Mesothelial cell of epicardium (in vitro differentiated cells): ENCODE measurements around the gene EFCAB6. TPM values are rescaled to one million over a fixed set of nuclear protein-coding genes. Genes with fewer than 3 reads are reported as not detected.

Experiments used
- DNase-seq, 2 experiments: peaks; one replicate each; pipeline ENCODE4 v3.0.0; 2021; ENCODE audit warnings: low spot score in 2 of 2; ENCODE audit not compliant: unreplicated experiment in 2 of 2
- H3K27ac Mint-ChIP-seq: 2 replicates; pipeline ENCODE4 v1.8.0; 2021; ENCODE audit warnings: mixed read lengths
- H3K27me3 Mint-ChIP-seq: 2 replicates; pipeline ENCODE4 v1.8.0; 2021; ENCODE audit warnings: low read depth, mixed read lengths
- H3K36me3 Mint-ChIP-seq: 2 replicates; pipeline ENCODE4 v1.8.0; 2021; ENCODE audit warnings: mixed read lengths
- H3K4me1 Mint-ChIP-seq: 2 replicates; pipeline ENCODE4 v1.8.0; 2021; ENCODE audit warnings: mixed read lengths
- H3K4me3 Mint-ChIP-seq: 2 replicates; pipeline ENCODE4 v1.8.0; 2021; ENCODE audit warnings: mild to moderate bottlenecking, moderate library complexity, mixed read lengths
- H3K9me3 Mint-ChIP-seq: 2 replicates; pipeline ENCODE4 v1.8.0; 2021; ENCODE audit warnings: mixed read lengths
- total RNA-seq: library from RNA; stranded (reverse); gene quantifications from 3 replicates; pipeline ENCODE4 v1.2.1, GENCODE V29; 2021
- TF ChIP-seq, protein P1 (sequence below): fragments of 200-600 bp; sonication (generic); IDR thresholded peaks from one replicate; pipeline ENCODE4 v1.5.0; 2021; ENCODE audit warnings: antibody characterized with exemption; ENCODE audit not compliant: unreplicated experiment

Gene EFCAB6
- total RNA-seq, 1 donor from 2014 or later = 2.6 TPM

DNA sequence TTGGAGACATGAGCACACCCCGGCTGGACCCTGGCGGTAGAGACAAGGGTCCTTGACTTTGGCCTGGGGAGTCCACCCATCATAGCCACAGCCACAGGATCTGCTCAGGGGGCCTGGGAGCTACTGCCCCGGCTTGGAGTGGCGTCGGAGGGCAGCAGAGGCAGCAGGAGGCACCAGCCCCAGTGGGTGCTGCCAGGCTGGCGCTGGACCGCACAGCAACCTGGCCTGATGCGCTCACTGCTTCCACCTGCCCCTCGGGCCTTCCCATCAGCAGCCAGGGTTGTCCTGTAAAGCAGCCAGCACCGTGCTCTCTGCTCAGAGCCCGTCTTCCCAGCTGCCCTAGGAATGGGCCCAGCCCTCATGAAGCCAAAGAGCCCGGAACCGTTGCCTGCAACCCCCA, 28.3 kb upstream of the EFCAB6 start:
- Mint-ChIP-seq H3K27me3 (no peaks in the 10 kb centered on the region), H3K4me3 (no peak overlapping the region), H3K4me1 (peaks cover 2% of the 10 kb centered on the region), H3K9me3 (no peaks in the 10 kb centered on the region), H3K36me3 (no peaks in the 10 kb centered on the region), H3K27ac (no peak overlapping the region)
- TF ChIP-seq, protein P1, sequence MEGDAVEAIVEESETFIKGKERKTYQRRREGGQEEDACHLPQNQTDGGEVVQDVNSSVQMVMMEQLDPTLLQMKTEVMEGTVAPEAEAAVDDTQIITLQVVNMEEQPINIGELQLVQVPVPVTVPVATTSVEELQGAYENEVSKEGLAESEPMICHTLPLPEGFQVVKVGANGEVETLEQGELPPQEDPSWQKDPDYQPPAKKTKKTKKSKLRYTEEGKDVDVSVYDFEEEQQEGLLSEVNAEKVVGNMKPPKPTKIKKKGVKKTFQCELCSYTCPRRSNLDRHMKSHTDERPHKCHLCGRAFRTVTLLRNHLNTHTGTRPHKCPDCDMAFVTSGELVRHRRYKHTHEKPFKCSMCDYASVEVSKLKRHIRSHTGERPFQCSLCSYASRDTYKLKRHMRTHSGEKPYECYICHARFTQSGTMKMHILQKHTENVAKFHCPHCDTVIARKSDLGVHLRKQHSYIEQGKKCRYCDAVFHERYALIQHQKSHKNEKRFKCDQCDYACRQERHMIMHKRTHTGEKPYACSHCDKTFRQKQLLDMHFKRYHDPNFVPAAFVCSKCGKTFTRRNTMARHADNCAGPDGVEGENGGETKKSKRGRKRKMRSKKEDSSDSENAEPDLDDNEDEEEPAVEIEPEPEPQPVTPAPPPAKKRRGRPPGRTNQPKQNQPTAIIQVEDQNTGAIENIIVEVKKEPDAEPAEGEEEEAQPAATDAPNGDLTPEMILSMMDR = no peak
- no peak for DNase-seq

DNA sequence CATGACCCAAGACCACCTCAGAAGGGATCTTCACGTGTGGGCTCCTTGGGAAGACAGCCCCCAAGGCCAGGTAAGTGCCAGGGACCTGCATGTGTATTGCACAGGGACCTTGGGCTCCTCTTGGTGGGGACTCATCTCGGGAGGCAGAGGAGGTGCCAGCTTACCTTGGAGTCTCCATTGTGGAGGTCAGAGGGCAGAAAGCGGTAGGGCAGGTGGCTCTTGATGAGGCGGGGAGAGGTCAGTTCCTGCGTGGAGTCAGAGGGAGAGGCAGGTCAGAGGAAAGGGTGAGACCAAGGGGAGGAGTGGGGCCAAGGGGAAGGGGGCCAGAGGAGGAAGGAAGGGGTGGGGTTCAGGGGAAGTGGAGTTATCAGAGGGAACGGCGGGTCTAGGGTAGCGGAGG, 27.7 kb upstream of the EFCAB6 start:
- H3K9me3 Mint-ChIP-seq = no peaks in the 10 kb centered on the region
- TF ChIP-seq, protein P1 = no peak
- H3K36me3 Mint-ChIP-seq = no peaks in the 10 kb centered on the region
- H3K4me1 Mint-ChIP-seq = peaks cover 2% of the 10 kb centered on the region
- no peak overlapping the region for H3K27ac Mint-ChIP-seq
- H3K27me3 Mint-ChIP-seq = no peaks in the 10 kb centered on the region
- no peak overlapping the region for H3K4me3 Mint-ChIP-seq
- DNase-seq = no peak

DNA sequence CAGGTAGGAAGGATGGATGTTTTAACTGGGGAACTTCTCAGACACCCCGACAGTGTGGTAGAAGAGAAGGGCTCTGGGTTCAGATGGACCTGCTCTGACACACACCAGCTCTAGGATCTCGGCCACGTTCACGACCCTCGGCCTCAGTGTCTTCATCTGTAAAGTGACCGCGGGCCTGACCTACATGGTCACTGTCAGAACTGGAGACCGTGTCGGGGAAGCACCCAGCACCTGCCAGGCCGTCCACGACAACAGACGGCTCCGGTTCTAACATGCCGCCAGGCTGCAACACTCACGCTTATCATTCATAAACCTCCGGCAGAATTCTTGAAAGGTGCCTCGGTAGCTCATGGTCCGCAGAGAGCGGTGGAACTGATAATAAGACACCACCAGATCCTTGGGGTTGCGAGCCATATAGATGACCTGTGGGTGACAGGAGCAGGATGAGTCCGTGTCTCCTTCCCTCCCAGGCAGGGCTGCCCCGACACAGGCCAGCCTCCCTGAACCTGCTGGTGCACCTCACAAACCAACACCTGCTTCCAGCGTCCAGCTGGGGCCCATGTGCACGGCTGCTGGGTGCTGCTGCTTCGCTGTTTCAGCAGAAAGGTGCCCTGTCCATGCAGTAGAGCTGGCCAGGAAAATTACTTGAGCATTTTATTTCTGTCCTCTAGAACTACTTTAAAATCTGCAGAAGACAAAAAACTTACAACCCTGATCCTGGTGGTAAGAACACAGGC, 26.6 kb upstream of the EFCAB6 start:
- Mint-ChIP-seq H3K27ac (no peak overlapping the region), H3K9me3 (no peaks in the 10 kb centered on the region), H3K36me3 (no peaks in the 10 kb centered on the region), H3K4me1 (no peaks in the 10 kb centered on the region), H3K27me3 (no peaks in the 10 kb centered on the region), H3K4me3 (no peak overlapping the region)
- no peak for DNase-seq
- TF ChIP-seq, protein P1 = no peak

DNA sequence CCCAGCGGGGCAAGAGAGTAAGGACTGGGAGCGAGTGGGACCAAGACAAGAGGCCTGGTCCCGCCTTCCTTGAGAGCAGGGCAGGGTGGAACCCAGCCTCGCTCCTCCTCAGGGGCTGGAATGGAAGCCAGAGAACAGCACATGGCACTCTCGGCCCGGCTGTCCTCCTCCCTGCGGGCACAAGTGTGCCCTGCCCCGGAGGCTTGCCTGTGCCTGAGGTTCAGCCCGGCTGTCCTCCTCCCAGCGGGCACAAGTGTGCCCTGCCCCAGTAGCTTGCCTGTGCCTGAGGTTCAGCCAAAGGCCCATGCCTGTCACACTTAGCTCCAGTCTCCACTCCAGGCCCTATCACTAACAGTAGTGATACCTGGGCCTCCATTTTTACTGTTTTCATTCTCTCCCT, 26.1 kb upstream of the EFCAB6 start:
- TF ChIP-seq, protein P1 = no peak
- Mint-ChIP-seq H3K27ac (no peak overlapping the region), H3K36me3 (no peaks in the 10 kb centered on the region), H3K4me3 (no peak overlapping the region), H3K9me3 (no peaks in the 10 kb centered on the region), H3K4me1 (no peaks in the 10 kb centered on the region), H3K27me3 (no peaks in the 10 kb centered on the region)
- no peak for DNase-seq

DNA sequence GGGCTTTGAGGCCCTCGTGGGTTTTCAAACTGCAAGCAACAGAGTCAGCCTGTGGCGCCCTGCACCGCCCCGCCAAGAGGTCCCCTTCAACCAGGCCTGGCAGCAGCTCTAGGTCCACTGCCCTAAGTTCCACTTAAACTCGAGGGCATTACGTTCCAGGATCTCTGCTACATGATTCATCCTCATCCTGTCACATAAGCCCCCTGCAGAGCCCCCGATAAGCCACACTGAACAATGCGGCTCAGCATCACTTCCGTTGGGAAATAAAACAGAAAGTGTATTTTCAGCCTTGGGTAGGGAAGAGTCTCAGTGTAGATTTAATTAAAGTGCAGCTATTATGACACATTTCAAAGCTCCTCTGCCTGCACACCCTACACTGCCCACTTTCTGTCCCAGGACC, 25.6 kb upstream of the EFCAB6 start:
- TF ChIP-seq, protein P1 = no peak
- Mint-ChIP-seq H3K4me1 (no peaks in the 10 kb centered on the region), H3K36me3 (no peaks in the 10 kb centered on the region), H3K27ac (no peak overlapping the region), H3K9me3 (no peaks in the 10 kb centered on the region), H3K4me3 (no peak overlapping the region), H3K27me3 (no peaks in the 10 kb centered on the region)
- DNase-seq = no peak
